A549 (cell line): ENCODE results near the gene PRKN. TPM values are rescaled to one million over a fixed set of nuclear protein-coding genes. Genes with fewer than 3 reads are reported as not detected.
A peak's percentile ranks its signal among the peaks of the same experiment; 100 is the strongest.

Source experiments
- ATAC-seq, 2 experiments: fragments of 200-7000 bp in 1 of 2; fragments of >200 bp in 1 of 2; cut with Nextera tagmentation in 1 of 2; cut with Tn5 transposase in 1 of 2; 3 replicates each; pipeline versions ENCODE4 v1.8.0 to v1.9.1; 2018 to 2020; ENCODE audit warnings: mild to moderate bottlenecking in 1 of 2, moderate library complexity in 1 of 2
- CTCF ChIA-PET: fragments of 300-600 bp; sonication (Branson Sonifier 250); formaldehyde crosslinking; extraction: SDS; loops from one replicate; lab custom pipeline; 2021; ENCODE audit warnings: antibody characterized with exemption, inconsistent platforms; lab: Yijun Ruan, JAX
- POLR2A ChIA-PET: fragments of 350-600 bp; formaldehyde crosslinking; extraction: SDS; loops from one replicate; lab custom pipeline; 2021; ENCODE audit warnings: antibody characterized with exemption, inconsistent platforms; lab: Yijun Ruan, JAX
- DNase-seq, 2 experiments: peaks; one replicate each; pipeline versions ENCODE4 v3.0.0 to v3.0.0-alpha.2; 2011 to 2016; ENCODE audit warnings: low read depth in 1 of 2, low spot score in 1 of 2
- FAIRE-seq: peaks from 2 replicates; lab custom pipeline; 2011; peaks lifted over from hg19 to GRCh38; lab: Jason Lieb, UNC
- H3K27ac ChIP-seq, 2 experiments: fragments of >200 bp; sonication (Bioruptor Twin); formaldehyde crosslinking; 3 replicates each; pipeline ENCODE4 v1.5.1; 2016 to 2017
- H3K4me1 ChIP-seq: fragments of >200 bp; sonication (Bioruptor Twin); formaldehyde crosslinking; 3 replicates; pipeline ENCODE4 v1.6.1; 2016
- H3K4me2 ChIP-seq: fragments of >200 bp; sonication (Bioruptor Twin); formaldehyde crosslinking; 3 replicates; pipeline ENCODE4 v1.6.1; 2016
- H3K4me3 ChIP-seq: fragments of >200 bp; sonication (Bioruptor Twin); formaldehyde crosslinking; 3 replicates; pipeline ENCODE4 v1.5.1; 2016
- H3K9me3 ChIP-seq: fragments of >200 bp; sonication (Bioruptor Twin); formaldehyde crosslinking; 3 replicates; pipeline ENCODE4 v1.6.1; 2016
- ATOH8 ChIP-seq: fragments of 250-450 bp; sonication (Bioruptor Pico); IDR thresholded peaks from 2 replicates; pipeline ENCODE4 v1.5.0; 2020; ENCODE audit warnings: low read depth, mild to moderate bottlenecking, moderate library complexity
- CBX2 ChIP-seq: fragments of 200-600 bp; sonication (generic); IDR thresholded peaks from 2 replicates; pipeline ENCODE4 v1.6.1; 2016; ENCODE audit warnings: low read depth, mild to moderate bottlenecking, borderline replicate concordance
- CHD2 ChIP-seq: fragments of 150-350 bp; IDR thresholded peaks from 2 replicates; pipeline ENCODE4 v1.6.1; 2014; ENCODE audit warnings: low read length; ENCODE audit not compliant: partially characterized antibody
- CHD4 ChIP-seq: fragments of 200-600 bp; sonication (generic); IDR thresholded peaks from 2 replicates; pipeline ENCODE4 v1.6.1; 2016; ENCODE audit warnings: antibody characterized with exemption, mild to moderate bottlenecking, borderline replicate concordance
- FOSL2 ChIP-seq, 2 experiments: fragments of 450-650 bp in 1 of 2; fragments of >200 bp in 1 of 2; sonication (Bioruptor Twin) in 1 of 2; formaldehyde crosslinking; IDR thresholded peaks; 2 replicates each; pipeline versions ENCODE4 v1.5.0 to v1.6.1; 2016 to 2020; ENCODE audit warnings: mild to moderate bottlenecking in 1 of 2, moderate library complexity in 1 of 2
- GATA3 ChIP-seq: IDR thresholded peaks from 2 replicates; pipeline ENCODE4 v1.6.1; 2012; ENCODE audit warnings: borderline replicate concordance
- HEYL ChIP-seq: fragments of 250-450 bp; sonication (Bioruptor Pico); IDR thresholded peaks from 2 replicates; pipeline ENCODE4 v1.8.0; 2021; ENCODE audit warnings: mild to moderate bottlenecking, moderate library complexity
- HOXB13 ChIP-seq: fragments of 250-450 bp; sonication (Bioruptor Pico); IDR thresholded peaks from 2 replicates; pipeline ENCODE4 v1.5.0; 2020; ENCODE audit warnings: low read depth, mild to moderate bottlenecking, moderate library complexity
- KDM5A ChIP-seq: fragments of 200-600 bp; sonication (generic); IDR thresholded peaks from 2 replicates; pipeline ENCODE4 v1.6.1; 2016; ENCODE audit warnings: antibody characterized with exemption, mild to moderate bottlenecking
- MAFK ChIP-seq: fragments of 450-650 bp; IDR thresholded peaks from 2 replicates; pipeline ENCODE4 v1.6.1; 2014; ENCODE audit not compliant: partially characterized antibody
- MAZ ChIP-seq: fragments of 150-350 bp; IDR thresholded peaks from 2 replicates; pipeline ENCODE4 v1.6.1; 2014; ENCODE audit warnings: antibody characterized with exemption, low read depth, low read length, borderline replicate concordance
- NFE2L2 ChIP-seq: fragments of 150-350 bp; conservative IDR thresholded peaks from 2 replicates; pipeline ENCODE4 v1.6.1; 2014; ENCODE audit warnings: low read length
- NPAS2 ChIP-seq: fragments of 250-450 bp; sonication (Bioruptor Pico); IDR thresholded peaks from 2 replicates; pipeline ENCODE4 v1.8.0; 2022; ENCODE audit warnings: mild to moderate bottlenecking, moderate library complexity, borderline replicate concordance
- PBX3 ChIP-seq: IDR thresholded peaks from 2 replicates; pipeline ENCODE4 v1.6.1; 2012
- POLR2AphosphoS2 ChIP-seq: conservative IDR thresholded peaks from 2 replicates; pipeline ENCODE4 v1.6.1; 2012; ENCODE audit warnings: low read length, improper control_type of control experiment, inconsistent platforms
- RARB ChIP-seq: fragments of 250-450 bp; sonication (Bioruptor Pico); IDR thresholded peaks from 2 replicates; pipeline ENCODE4 v1.8.0; 2021; ENCODE audit warnings: mild to moderate bottlenecking, moderate library complexity
- RFX5 ChIP-seq: fragments of 450-650 bp; IDR thresholded peaks from 2 replicates; pipeline ENCODE4 v1.7.1; 2014; ENCODE audit warnings: antibody characterized with exemption, mild to moderate bottlenecking, moderate library complexity
- TFCP2L1 ChIP-seq: fragments of 250-450 bp; sonication (Bioruptor Pico); IDR thresholded peaks from 2 replicates; pipeline ENCODE4 v1.5.0; 2021; ENCODE audit warnings: mild to moderate bottlenecking
- ZSCAN20 ChIP-seq: fragments of 250-450 bp; sonication (Bioruptor Pico); IDR thresholded peaks from 2 replicates; pipeline ENCODE4 v1.8.0; 2022; ENCODE audit warnings: mild to moderate bottlenecking, moderate library complexity
- WGBS: methylation state at CpG from one replicate; pipeline ENCODE4 v1.1.6; 2017; ENCODE audit errors: missing lambda C conversion rate; 5-methylcytosine and 5-hydroxymethylcytosine counted together
- polyA plus RNA-seq, 4 experiments: library from polyadenylated mRNA; depleted of rRNA in 3 of 4; stranded (reverse); fragments of >200 nt; fragmentation: RNase III in 1 of 4; extraction: RNeasy Plus Mini Kit Qiagen cat#74134 plus additional on column Dnase treatment in 1 of 4; gene quantifications; 2 replicates in 3 of 4; 3 replicates in 1 of 4; pipeline ENCODE4 v1.2.3, GENCODE V29; 2011 to 2017
- TF ChIP-seq, protein P1 (sequence below): IDR thresholded peaks from 2 replicates; pipeline ENCODE4 v1.6.1; 2012; ENCODE audit warnings: low read depth, borderline replicate concordance
- TF ChIP-seq, protein P2 (sequence below): fragments of 200-600 bp; sonication (generic); IDR thresholded peaks from 2 replicates; pipeline ENCODE4 v1.6.1; 2016; ENCODE audit warnings: antibody characterized with exemption, mild to moderate bottlenecking, moderate library complexity

Gene PRKN
- polyA plus RNA-seq, 2 of the 4 experiments (the other 2 are of a cell fraction) = 0.36 to 0.39 TPM

- H3K4me2 ChIP-seq = no peak overlapping the region
- POLR2A ChIA-PET = no interaction called here
- no peak overlapping the region for H3K4me3 ChIP-seq
- H3K9me3 ChIP-seq = no peaks in the 10 kb centered on the region
- DNase-seq (no peak), FAIRE-seq (no peak), ATAC-seq (no peak)
- no peaks in the 10 kb centered on the region for H3K4me1 ChIP-seq
- CTCF ChIA-PET = no interaction called here
- TF ChIP-seq ZSCAN20 (CRISPR knock-in tag) = no peak
- 68% methylated on average over 9 of the region's 9 CpGs for WGBS
- H3K27ac ChIP-seq = no peak overlapping the region
These were observed 754.5 kb downstream of the PRKN start for GRCh38 chr6:161973064-161973463.

GRCh38 chr6:161971043-161971442 is 756.5 kb downstream of the PRKN start:
- H3K27ac ChIP-seq = no peak overlapping the region
- H3K9me3 ChIP-seq = no peaks in the 10 kb centered on the region
- ATAC-seq = no peak
- no peak for FAIRE-seq
- H3K4me1 ChIP-seq = no peaks in the 10 kb centered on the region
- H3K4me3 ChIP-seq = no peak overlapping the region
- POLR2A ChIA-PET = no interaction called here
- TF ChIP-seq KDM5A = no peak
- TF ChIP-seq HEYL (CRISPR knock-in tag) = no peak
- TF ChIP-seq CHD4 = no peak
- no peak for TF ChIP-seq CHD2
- no peak for TF ChIP-seq HOXB13 (CRISPR knock-in tag)
- TF ChIP-seq, protein P1, sequence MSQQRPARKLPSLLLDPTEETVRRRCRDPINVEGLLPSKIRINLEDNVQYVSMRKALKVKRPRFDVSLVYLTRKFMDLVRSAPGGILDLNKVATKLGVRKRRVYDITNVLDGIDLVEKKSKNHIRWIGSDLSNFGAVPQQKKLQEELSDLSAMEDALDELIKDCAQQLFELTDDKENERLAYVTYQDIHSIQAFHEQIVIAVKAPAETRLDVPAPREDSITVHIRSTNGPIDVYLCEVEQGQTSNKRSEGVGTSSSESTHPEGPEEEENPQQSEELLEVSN = no peak
- no peak for TF ChIP-seq MAZ
- CTCF ChIA-PET = no interaction called here
- 86% methylated on average over 5 of the region's 5 CpGs for WGBS
- H3K4me2 ChIP-seq = no peak overlapping the region
- no peak for DNase-seq

GRCh38 chr6:161963634-161964234 is 763.8 kb downstream of the PRKN start:
- Histone ChIP-seq H3K4me1 (no peaks in the 10 kb centered on the region), H3K27ac (no peak overlapping the region), H3K4me3 (no peak overlapping the region), H3K9me3 (no peaks in the 10 kb centered on the region), H3K4me2 (no peak overlapping the region)
- no peak for FAIRE-seq
- ChIA-PET CTCF (no interaction called here), POLR2A (no interaction called here)
- WGBS = 73% methylated on average over 4 of the region's 4 CpGs
- TF ChIP-seq MAFK = peak; percentile 7
- TF ChIP-seq CHD2 = no peak
- DNase-seq = no peak
- ATAC-seq = no peak

DNA sequence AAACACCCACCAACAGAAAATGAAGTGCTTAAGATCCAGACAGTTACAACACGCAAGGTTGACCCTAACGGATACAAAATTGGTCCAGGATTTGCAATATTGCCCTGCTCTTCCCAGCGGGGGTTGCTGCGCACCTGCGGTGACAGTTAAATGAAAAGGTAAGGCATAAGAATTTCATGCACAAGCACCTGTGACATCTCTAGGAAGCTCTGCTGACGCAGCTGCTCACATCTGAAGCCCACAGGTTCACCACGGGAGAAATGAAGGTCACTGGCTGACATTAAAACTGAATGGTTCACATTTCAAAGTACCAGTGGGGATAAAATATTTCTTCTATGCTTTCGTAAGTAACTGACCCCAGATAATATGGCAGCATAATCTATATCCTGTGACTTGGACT is 764.4 kb downstream of the PRKN start:
- H3K9me3 ChIP-seq = no peaks in the 10 kb centered on the region
- DNase-seq (no peak), FAIRE-seq (no peak), ATAC-seq (no peak)
- H3K4me1 ChIP-seq = no peaks in the 10 kb centered on the region
- TF ChIP-seq, protein P1 = no peak
- TF ChIP-seq ATOH8 (CRISPR knock-in tag) (no peak), RARB (CRISPR knock-in tag) (no peak), POLR2AphosphoS2 (no peak), RFX5 (no peak), TFCP2L1 (CRISPR knock-in tag) (no peak), GATA3 (no peak), NFE2L2 (no peak), PBX3 (no peak), MAZ (no peak), CHD4 (no peak), FOSL2 (IDR thresholded peaks at IDR 0.05) (no peak), FOSL2 (CRISPR knock-in tag; IDR thresholded peaks at IDR 0.05) (no peak), CBX2 (no peak), NPAS2 (no peak)
- TF ChIP-seq, protein P2, sequence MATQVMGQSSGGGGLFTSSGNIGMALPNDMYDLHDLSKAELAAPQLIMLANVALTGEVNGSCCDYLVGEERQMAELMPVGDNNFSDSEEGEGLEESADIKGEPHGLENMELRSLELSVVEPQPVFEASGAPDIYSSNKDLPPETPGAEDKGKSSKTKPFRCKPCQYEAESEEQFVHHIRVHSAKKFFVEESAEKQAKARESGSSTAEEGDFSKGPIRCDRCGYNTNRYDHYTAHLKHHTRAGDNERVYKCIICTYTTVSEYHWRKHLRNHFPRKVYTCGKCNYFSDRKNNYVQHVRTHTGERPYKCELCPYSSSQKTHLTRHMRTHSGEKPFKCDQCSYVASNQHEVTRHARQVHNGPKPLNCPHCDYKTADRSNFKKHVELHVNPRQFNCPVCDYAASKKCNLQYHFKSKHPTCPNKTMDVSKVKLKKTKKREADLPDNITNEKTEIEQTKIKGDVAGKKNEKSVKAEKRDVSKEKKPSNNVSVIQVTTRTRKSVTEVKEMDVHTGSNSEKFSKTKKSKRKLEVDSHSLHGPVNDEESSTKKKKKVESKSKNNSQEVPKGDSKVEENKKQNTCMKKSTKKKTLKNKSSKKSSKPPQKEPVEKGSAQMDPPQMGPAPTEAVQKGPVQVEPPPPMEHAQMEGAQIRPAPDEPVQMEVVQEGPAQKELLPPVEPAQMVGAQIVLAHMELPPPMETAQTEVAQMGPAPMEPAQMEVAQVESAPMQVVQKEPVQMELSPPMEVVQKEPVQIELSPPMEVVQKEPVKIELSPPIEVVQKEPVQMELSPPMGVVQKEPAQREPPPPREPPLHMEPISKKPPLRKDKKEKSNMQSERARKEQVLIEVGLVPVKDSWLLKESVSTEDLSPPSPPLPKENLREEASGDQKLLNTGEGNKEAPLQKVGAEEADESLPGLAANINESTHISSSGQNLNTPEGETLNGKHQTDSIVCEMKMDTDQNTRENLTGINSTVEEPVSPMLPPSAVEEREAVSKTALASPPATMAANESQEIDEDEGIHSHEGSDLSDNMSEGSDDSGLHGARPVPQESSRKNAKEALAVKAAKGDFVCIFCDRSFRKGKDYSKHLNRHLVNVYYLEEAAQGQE = no peak
- POLR2A ChIA-PET = no interaction called here
- no peak overlapping the region for H3K27ac ChIP-seq
- H3K4me2 ChIP-seq = no peak overlapping the region
- CTCF ChIA-PET = no interaction called here
- WGBS = 84% methylated on average over 8 of the region's 8 CpGs
- H3K4me3 ChIP-seq = no peak overlapping the region
